Endothelial cell of umbilical vein (primary cell): ENCODE data around the gene RABGAP1. TPM values are rescaled to one million over a fixed set of nuclear protein-coding genes. Genes with fewer than 3 reads are reported as not detected.

Source experiments
- BruUV-seq: library from RNA; stranded (reverse); fragments of 400-500 nt; replicated peaks from 2 replicates; lab custom pipeline; 2021; lab: Mats Ljungman, UMichigan
- CTCF ChIA-PET: fragments of 300-600, 350-600 bp; sonication (Branson Sonifier 250); formaldehyde crosslinking; loops from one replicate; lab custom pipeline; 2021; ENCODE audit warnings: antibody characterized with exemption, inconsistent platforms; lab: Charles Lee
- POLR2A ChIA-PET: fragments of 300-600, 350-600 bp; sonication (Branson Sonifier 250); formaldehyde crosslinking; loops from one replicate; lab custom pipeline; 2021; ENCODE audit warnings: antibody characterized with exemption, inconsistent platforms; lab: Charles Lee
- DNase-seq: peaks from one replicate; pipeline ENCODE4 v3.0.0-alpha.2; 2011; ENCODE audit warnings: low read depth, low spot score
- FAIRE-seq: peaks from 2 replicates; lab custom pipeline; 2011; peaks lifted over from hg19 to GRCh38; lab: Jason Lieb, UNC
- H2AFZ ChIP-seq: 2 replicates; pipeline ENCODE4 v1.6.0; 2012; ENCODE audit warnings: low read depth, low read length, control low read depth, inconsistent platforms
- H3K27ac ChIP-seq: 2 replicates; pipeline ENCODE4 v1.5.1; 2011; ENCODE audit warnings: low read depth, mild to moderate bottlenecking, control low read depth, low read length, moderate library complexity; ENCODE audit not compliant: insufficient read depth
- H3K27me3 ChIP-seq, 2 experiments: 2 replicates each; pipeline versions ENCODE4 v1.6.0 to v1.6.1; 2011; ENCODE audit warnings: low read length in 2 of 2, mixed read lengths in 1 of 2; ENCODE audit not compliant: control insufficient read depth in 2 of 2, insufficient read depth in 2 of 2
- H3K36me3 ChIP-seq, 2 experiments: 2 replicates in 1 of 2; 3 replicates in 1 of 2; pipeline ENCODE4 v1.5.1; 2011; ENCODE audit warnings: low read length in 2 of 2, mild to moderate bottlenecking in 1 of 2, moderate library complexity in 1 of 2; ENCODE audit not compliant: control insufficient read depth in 2 of 2, insufficient read depth in 2 of 2; ENCODE audit errors: extremely low read depth in 1 of 2
- H3K4me1 ChIP-seq: 3 replicates; pipeline ENCODE4 v1.5.1; 2011; ENCODE audit warnings: mild to moderate bottlenecking, low read length; ENCODE audit not compliant: control insufficient read depth, insufficient read depth; ENCODE audit errors: extremely low read depth
- H3K4me2 ChIP-seq: 2 replicates; pipeline ENCODE4 v1.6.1; 2011; ENCODE audit warnings: low read length, control low read depth, mixed read lengths; ENCODE audit not compliant: insufficient read depth
- H3K4me3 ChIP-seq, 3 experiments: fragments of 200-600 bp in 1 of 3; sonication (generic), shearing (Covaris generic) in 1 of 3; replicated peaks in 1 of 3; 2 replicates each; pipeline ENCODE4 v1.5.1; 2011 to 2016; ENCODE audit warnings: control low read depth in 3 of 3, low read length in 3 of 3, mild to moderate bottlenecking in 2 of 3, inconsistent platforms in 1 of 3, low read depth in 1 of 3, moderate library complexity in 1 of 3; ENCODE audit not compliant: insufficient read depth in 1 of 3
- H3K79me2 ChIP-seq: 2 replicates; pipeline ENCODE4 v1.6.0; 2012; ENCODE audit warnings: low read length, inconsistent platforms; ENCODE audit not compliant: control insufficient read depth, insufficient read depth
- H3K9ac ChIP-seq: replicated peaks from 2 replicates; pipeline ENCODE3; 2011; ENCODE audit warnings: low read length, control low read depth; ENCODE audit not compliant: insufficient read depth; ENCODE audit errors: extremely low read depth
- H3K9me1 ChIP-seq: replicated peaks from 3 replicates; pipeline ENCODE4 v1.6.0; 2011; ENCODE audit warnings: mild to moderate bottlenecking, low read length; ENCODE audit not compliant: control insufficient read depth, insufficient read depth; ENCODE audit errors: extremely low read depth
- H3K9me3 ChIP-seq: replicated peaks from 2 replicates; pipeline ENCODE4 v1.5.1; 2012; ENCODE audit warnings: low read length, inconsistent platforms; ENCODE audit not compliant: control insufficient read depth, insufficient read depth
- H4K20me1 ChIP-seq: replicated peaks from 2 replicates; pipeline ENCODE3; 2011; ENCODE audit warnings: mild to moderate bottlenecking, low read length; ENCODE audit not compliant: control insufficient read depth, insufficient read depth; ENCODE audit errors: extremely low read depth
- CTCF ChIP-seq, 2 donors: IDR thresholded peaks; 1 replicate in 1 of 2; 2 replicates in 1 of 2; pipeline ENCODE4 v1.5.1; 2011; ENCODE audit warnings: low read length in 2 of 2, mild to moderate bottlenecking in 2 of 2, moderate library complexity in 2 of 2, control low read depth in 1 of 2, inconsistent platforms in 1 of 2, low read depth in 1 of 2; ENCODE audit not compliant: insufficient read depth in 1 of 2; ENCODE audit errors: extremely low read depth in 1 of 2
- EZH2 ChIP-seq: IDR thresholded peaks from 2 replicates; pipeline ENCODE4 v1.6.1; 2012; ENCODE audit warnings: borderline replicate concordance, low read depth, mild to moderate bottlenecking, moderate library complexity, low read length, inconsistent platforms; ENCODE audit not compliant: severe bottlenecking
- FOS ChIP-seq: IDR thresholded peaks from 2 replicates; pipeline ENCODE4 v1.6.1; 2011; ENCODE audit warnings: mild to moderate bottlenecking, low read length, moderate library complexity, borderline replicate concordance; ENCODE audit not compliant: insufficient read depth
- GATA2 ChIP-seq: IDR thresholded peaks from 2 replicates; pipeline ENCODE4 v1.7.0; 2011; ENCODE audit warnings: low read depth, mild to moderate bottlenecking, moderate library complexity, mixed read lengths, low read length; ENCODE audit not compliant: insufficient read length, insufficient read depth
- JUN ChIP-seq: IDR thresholded peaks from 2 replicates; pipeline ENCODE4 v1.6.1; 2011; ENCODE audit warnings: borderline replicate concordance, low read depth; ENCODE audit not compliant: insufficient read length, insufficient read depth
- MAX ChIP-seq: IDR thresholded peaks from 2 replicates; pipeline ENCODE4 v1.6.1; 2011; ENCODE audit not compliant: insufficient read depth, insufficient read length
- MYC ChIP-seq: IDR thresholded peaks from one replicate; pipeline ENCODE4 v1.6.1; 2011; ENCODE audit warnings: mild to moderate bottlenecking, low read depth, low read length
- POLR2A ChIP-seq: IDR thresholded peaks from 2 replicates; pipeline ENCODE4 v1.6.1; 2012; ENCODE audit warnings: low read depth, mild to moderate bottlenecking, control low read depth, low read length
- POLR2AphosphoS5 ChIP-seq: IDR thresholded peaks from 2 replicates; pipeline ENCODE4 v1.6.1; 2012; ENCODE audit warnings: low read depth, mild to moderate bottlenecking, control low read depth, low read length, moderate library complexity; ENCODE audit not compliant: insufficient read depth
- dilution Hi-C: fragments of 300-500 bp; cut with MboI; formaldehyde crosslinking; loops from one replicate; pipeline ENCODE4 v1.15.0; 2019; ENCODE audit warnings: low sequenced_read_pairs; ENCODE audit not compliant: extremely low pct_ligation_motif_present
- intact Hi-C: fragments of 100-400 bp; cut with micrococcal nuclease; formaldehyde crosslinking; loops from one replicate; pipeline ENCODE4 v1.10.0; 2022
- polyA plus RNA-seq, 4 experiments: library from polyadenylated mRNA; depleted of rRNA in 3 of 4; stranded (reverse) in 3 of 4; unstranded in 1 of 4; fragments of >200 nt; gene quantifications; 2 replicates each; pipeline versions ENCODE4 v1.2.1 to v1.2.3, GENCODE V29; 2011 to 2012; ENCODE audit warnings: missing spikeins in 1 of 4
- total RNA-seq: library from RNA; stranded (reverse); gene quantifications from 2 replicates; pipeline ENCODE4 v1.2.3, GENCODE V29; 2021

The RABGAP1 gene
- total and polyA plus RNA-seq, 2 donors (not counting 3 experiments of a cell fraction or from before 2014, with no cell fraction given): 19.0 to 53.6 TPM

DNA sequence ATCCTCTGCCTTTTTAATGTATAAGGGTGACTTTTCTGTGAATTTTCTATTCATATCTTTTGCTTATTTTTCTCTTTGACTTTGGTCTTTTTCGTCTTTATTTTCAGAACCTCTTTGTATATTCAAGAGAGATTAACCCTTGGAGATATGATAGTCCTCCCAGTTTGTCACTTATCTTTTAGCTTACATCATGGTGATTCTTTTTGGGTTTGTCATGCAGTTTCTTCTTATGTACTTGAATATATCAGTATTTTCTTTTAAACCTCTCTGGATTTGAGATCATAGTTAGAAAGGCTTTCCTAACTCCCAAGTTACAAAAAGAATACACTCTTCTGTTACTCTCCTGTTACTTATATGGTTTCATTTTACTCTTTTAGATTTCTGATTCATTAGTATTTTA is 65.1 kb downstream of the RABGAP1 start:
- POLR2A ChIA-PET: no interaction called here
- intact Hi-C loops: no loop called here
- no peak overlapping the region for H2AFZ ChIP-seq
- BruUV-seq: no TSS peak
- no peaks in the 10 kb centered on the region for H3K27me3 ChIP-seq
- H3K4me1 ChIP-seq: peaks cover 17% of the 10 kb centered on the region
- no peak overlapping the region for H3K9ac ChIP-seq
- dilution Hi-C loops: no loop called here
- no peak overlapping the region for H3K4me2 ChIP-seq
- CTCF ChIA-PET: no interaction called here
- DNase-seq: no peak
- H3K4me3 ChIP-seq: no peak overlapping the region
- H3K9me3 ChIP-seq: no peaks in the 10 kb centered on the region
- FAIRE-seq: no peak
- TF ChIP-seq FOS: no peak
- no peak for TF ChIP-seq EZH2
- no peak for TF ChIP-seq MAX
- TF ChIP-seq GATA2: no peak
- no peak for TF ChIP-seq POLR2A
- TF ChIP-seq CTCF (IDR thresholded peaks at IDR 0.05; ENCODE audit: extremely low read depth in 1 of 2, insufficient read depth in 1 of 2, low read depth in 1 of 2, low read length in 2 of 2): no peak
- no peak for TF ChIP-seq POLR2AphosphoS5
- no peak for TF ChIP-seq JUN
- TF ChIP-seq MYC: no peak
- H3K9me1 ChIP-seq: no peaks in the 10 kb centered on the region
- H4K20me1 ChIP-seq: no peaks in the 10 kb centered on the region
- H3K36me3 ChIP-seq: peaks cover 0 to 6% of the 10 kb centered on the region in 2 experiments
- H3K27ac ChIP-seq: no peak overlapping the region
- H3K79me2 ChIP-seq: no peaks in the 10 kb centered on the region
